Spleen (tissue), 11 donors: ENCODE results near the gene CTNNBL1. TPM values are rescaled to one million over a fixed set of nuclear protein-coding genes. Genes with fewer than 3 reads are reported as not detected.

Experiments
- DNase-seq: peaks from one replicate; pipeline ENCODE4 v3.0.0-alpha.2; 2020
- H3K27ac ChIP-seq, 8 donors: fragments of 200-600 bp; sonication (generic) in 7 of 8; 1 replicate in 4 of 8; 2 replicates in 4 of 8; pipeline versions ENCODE4 v1.5.0 to v1.8.0; 2016 to 2021; ENCODE audit warnings: inconsistent platforms in 4 of 8, mild to moderate bottlenecking in 4 of 8, moderate library complexity in 1 of 8
- H3K27me3 ChIP-seq, 7 donors: fragments of 200-600 bp; sonication (generic) in 6 of 7; replicated peaks in 1 of 7; 1 replicate in 4 of 7; 2 replicates in 3 of 7; pipeline versions ENCODE4 v1.5.0 to v1.8.0; 2016 to 2021; ENCODE audit warnings: inconsistent platforms in 3 of 7, mild to moderate bottlenecking in 1 of 7
- H3K36me3 ChIP-seq, 6 donors: fragments of 200-600 bp; sonication (generic) in 5 of 6; 1 replicate in 4 of 6; 2 replicates in 2 of 6; pipeline versions ENCODE4 v1.5.0 to v1.8.0; 2016 to 2021; ENCODE audit warnings: inconsistent platforms in 2 of 6
- H3K4me1 ChIP-seq, 6 donors: fragments of 200-600 bp; sonication (generic) in 5 of 6; 1 replicate in 3 of 6; 2 replicates in 3 of 6; pipeline versions ENCODE4 v1.5.0 to v1.8.0; 2016 to 2021; ENCODE audit warnings: inconsistent platforms in 3 of 6
- H3K4me3 ChIP-seq, 8 donors: fragments of 200-600 bp; sonication (generic) in 7 of 8; 1 replicate in 4 of 8; 2 replicates in 4 of 8; pipeline versions ENCODE4 v1.5.0 to v1.8.0; 2016 to 2021; ENCODE audit warnings: inconsistent platforms in 4 of 8, mild to moderate bottlenecking in 4 of 8, moderate library complexity in 2 of 8
- H3K9me3 ChIP-seq, 8 donors: fragments of 200-600 bp; sonication (generic) in 7 of 8; 1 replicate in 4 of 8; 2 replicates in 4 of 8; pipeline versions ENCODE4 v1.5.0 to v1.8.0; 2016 to 2021; ENCODE audit warnings: inconsistent platforms in 4 of 8
- CTCF ChIP-seq, 11 experiments: fragments of 200-600 bp in 7 of 11; fragments of 450-650 bp in 4 of 11; sonication (generic) in 4 of 11; IDR thresholded peaks in 8 of 11; conservative IDR thresholded peaks in 3 of 11; 1 replicate in 7 of 11; 2 replicates in 4 of 11; pipeline versions ENCODE4 v1.4.0 to v1.8.0; 2016 to 2021; ENCODE audit warnings: antibody characterized with exemption in 11 of 11, inconsistent platforms in 4 of 11, mild to moderate bottlenecking in 1 of 11
- POLR2A ChIP-seq, 3 donors: fragments of 450-650 bp; IDR thresholded peaks; one replicate each; pipeline ENCODE4 v1.5.1; 2017; ENCODE audit warnings: antibody characterized with exemption in 3 of 3, mild to moderate bottlenecking in 1 of 3
- POLR2AphosphoS5 ChIP-seq, 3 donors: sonication (generic); formaldehyde crosslinking; IDR thresholded peaks; one replicate each; pipeline ENCODE4 v1.5.1; 2017; ENCODE audit warnings: antibody characterized with exemption in 3 of 3
- WGBS, 5 donors: extraction: QIAGEN DNeasy Blood & Tissue Kit in 3 of 5; methylation state at CpG; one replicate each; pipeline versions ENCODE4 v1.1.5 to v1.1.7; 2013 to 2018; 5-methylcytosine and 5-hydroxymethylcytosine counted together
- intact Hi-C: fragments of 100-400 bp; cut with DNase I; formaldehyde crosslinking; loops from one replicate; pipeline ENCODE4 v1.15.0; 2023; ENCODE audit warnings: low total_unique reads
- polyA plus RNA-seq, 3 donors: library from polyadenylated mRNA; stranded (reverse); fragments of 200-250 nt; gene quantifications; one replicate each; pipeline ENCODE4 v1.2.1, GENCODE V29; 2013
- total RNA-seq, 7 donors: library from RNA; depleted of rRNA in 3 of 7; stranded (reverse); fragments of >200 nt in 3 of 7; fragmentation: NEBNext Ultra II Directional in 4 of 7; extraction: Animal tissue kit (Norgen Biotek cat#: 25700) in 4 of 7; gene quantifications; one replicate each; pipeline versions ENCODE4 v1.1.0 to v1.2.1, GENCODE V29; 2016 to 2021
- donor health status: healthy with polysubstance abuse.
- donor health status: DM: no; HTN: no; CAD: no; lungs with moderate emphysema.
- donor health status: DM: no; HTN: no; CAD: no.
- donor health status: Bipolar disorder and iron deficiency.
- donor health status: healthy.
- donor health status: DM: no; HTN: no; CAD: no.
- donor health status: DM: yes; HTN: yes; CAD: no.

Gene CTNNBL1
- total and polyA plus RNA-seq, 10 donors, result 46.5 to 135 (median 82.9) TPM

GRCh38 chr20:37804584-37805566 lies 111.0 kb downstream of the CTNNBL1 start:
- H3K9me3 ChIP-seq, result no peaks in the 10 kb centered on the region
- intact Hi-C loops, result no loop called here
- no peaks in the 10 kb centered on the region for H3K27me3 ChIP-seq
- peaks cover 0 to 76% (median 14%) of the 10 kb centered on the region in 6 donors for H3K36me3 ChIP-seq
- H3K27ac ChIP-seq, result peak overlapping the region; percentile 33 to 88 (median 81)
- peak; percentile 84 for DNase-seq
- no peak for TF ChIP-seq CTCF (IDR thresholded peaks at IDR 0.05 in 8 of 11, conservative IDR thresholded peaks at IDR 0.05 in 3 of 11)
- peak in 2 of 3 donors; percentile 71 to 77 for TF ChIP-seq POLR2AphosphoS5 (IDR thresholded peaks at IDR 0.05)
- TF ChIP-seq POLR2A (IDR thresholded peaks at IDR 0.05), result no peak
- 53 to 65% (median 55%) methylated on average over 16 of the region's 16 CpGs for WGBS, 5 donors
- H3K4me3 ChIP-seq, result peak overlapping the region in 1 of 8 donors; percentile 31
- peaks cover 32 to 79% (median 65%) of the 10 kb centered on the region in 6 donors for H3K4me1 ChIP-seq

GRCh38 chr20:37807471-37808232 lies 113.8 kb downstream of the CTNNBL1 start:
- 89 to 91% (median 90%) methylated on average over 5 of the region's 5 CpGs for WGBS, 5 donors
- TF ChIP-seq POLR2AphosphoS5 (IDR thresholded peaks at IDR 0.05) (no peak), POLR2A (IDR thresholded peaks at IDR 0.05) (no peak), CTCF (IDR thresholded peaks at IDR 0.05 in 8 of 11, conservative IDR thresholded peaks at IDR 0.05 in 3 of 11) (no peak)
- Histone ChIP-seq H3K4me1 (peaks cover 32 to 62% (median 52%) of the 10 kb centered on the region in 6 donors), H3K4me3 (no peak overlapping the region), H3K36me3 (peaks cover 0 to 88% (median 15%) of the 10 kb centered on the region in 6 donors), H3K27me3 (no peaks in the 10 kb centered on the region), H3K27ac (peak overlapping the region in 6 of 8 donors; percentile 2 to 88 (median 46)), H3K9me3 (no peaks in the 10 kb centered on the region)
- DNase-seq, result no peak
- intact Hi-C loops, result no loop called here

- TF ChIP-seq POLR2AphosphoS5 (IDR thresholded peaks at IDR 0.05), result no peak
- no peak for TF ChIP-seq POLR2A (IDR thresholded peaks at IDR 0.05)
- no peak for TF ChIP-seq CTCF (IDR thresholded peaks at IDR 0.05 in 8 of 11, conservative IDR thresholded peaks at IDR 0.05 in 3 of 11)
These were observed 114.6 kb downstream of the CTNNBL1 start for GRCh38 chr20:37808233-37809070.

More at GRCh38 chr20:37808233-37809070, 114.6 kb downstream of the CTNNBL1 start:
- no peak for DNase-seq
- 66 to 81% (median 69%) methylated on average over 7 of the region's 7 CpGs for WGBS, 5 donors
- peaks cover 0 to 80% (median 11%) of the 10 kb centered on the region in 6 donors for H3K36me3 ChIP-seq
- H3K27me3 ChIP-seq, result no peaks in the 10 kb centered on the region
- H3K4me3 ChIP-seq, result no peak overlapping the region
- H3K27ac ChIP-seq, result peak overlapping the region in 5 of 8 donors; percentile 6 to 88 (median 51)
- peaks cover 26 to 54% (median 44%) of the 10 kb centered on the region in 6 donors for H3K4me1 ChIP-seq
- intact Hi-C loops, result no loop called here
- no peaks in the 10 kb centered on the region for H3K9me3 ChIP-seq
